ENCODE measurements around the gene ZNF681.

Gene ZNF681

DNA sequence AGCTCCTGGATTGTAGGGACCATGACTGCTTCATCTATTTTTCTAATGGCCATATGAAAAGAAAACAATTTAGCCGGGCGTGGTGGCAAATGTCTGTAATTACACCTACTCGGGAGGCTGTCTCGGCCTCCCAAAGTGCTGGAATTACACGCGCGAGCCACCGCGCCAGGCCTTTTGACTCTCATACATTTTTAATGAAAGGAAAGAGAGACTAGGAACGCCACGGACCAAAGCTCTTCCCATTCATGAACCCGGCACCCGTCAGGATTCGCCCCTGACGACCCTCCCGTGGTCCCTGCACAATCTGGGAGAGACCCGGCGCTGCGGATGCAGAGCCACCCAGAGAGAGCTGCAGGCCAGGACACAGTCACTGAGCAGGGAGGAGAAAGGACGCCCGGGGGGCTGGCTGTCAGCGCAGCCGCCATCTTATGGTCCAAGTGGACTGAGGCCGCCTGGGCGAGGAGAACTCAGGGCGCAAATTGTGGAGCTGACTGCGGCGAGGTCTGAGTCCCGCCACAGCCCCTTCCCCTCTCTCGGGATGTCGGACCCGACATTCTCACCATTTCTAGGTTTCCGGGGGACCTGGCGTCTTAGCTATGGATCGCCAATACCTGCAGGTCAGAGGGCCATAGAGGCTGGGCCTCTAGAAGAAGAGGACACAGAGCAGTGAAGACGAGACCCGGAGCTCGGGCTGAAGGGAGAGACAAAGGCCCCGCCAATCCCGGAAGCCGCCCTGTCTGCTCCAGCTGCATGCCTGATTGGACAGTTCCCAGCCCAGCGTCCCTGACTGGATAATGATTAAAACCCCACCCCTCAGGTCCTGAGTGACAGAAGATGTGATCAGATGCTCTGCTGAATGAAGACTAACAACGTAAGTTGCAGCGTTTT lies at the start of gene ZNF681:
Gene ZNF681 (minus strand): TSS at position 705 of the 888 bp plus-strand sequence. CDS start 142 bp downstream, at position 563.
- peak; percentile 87 for DNase-seq (ENCODE audit: low read depth)
- peak within 1 kb of the TSS; percentile 70 for H3K4me3 ChIP-seq (replicated peaks; ENCODE audit: low read depth, low read length)
- TF ChIP-seq, protein P1, sequence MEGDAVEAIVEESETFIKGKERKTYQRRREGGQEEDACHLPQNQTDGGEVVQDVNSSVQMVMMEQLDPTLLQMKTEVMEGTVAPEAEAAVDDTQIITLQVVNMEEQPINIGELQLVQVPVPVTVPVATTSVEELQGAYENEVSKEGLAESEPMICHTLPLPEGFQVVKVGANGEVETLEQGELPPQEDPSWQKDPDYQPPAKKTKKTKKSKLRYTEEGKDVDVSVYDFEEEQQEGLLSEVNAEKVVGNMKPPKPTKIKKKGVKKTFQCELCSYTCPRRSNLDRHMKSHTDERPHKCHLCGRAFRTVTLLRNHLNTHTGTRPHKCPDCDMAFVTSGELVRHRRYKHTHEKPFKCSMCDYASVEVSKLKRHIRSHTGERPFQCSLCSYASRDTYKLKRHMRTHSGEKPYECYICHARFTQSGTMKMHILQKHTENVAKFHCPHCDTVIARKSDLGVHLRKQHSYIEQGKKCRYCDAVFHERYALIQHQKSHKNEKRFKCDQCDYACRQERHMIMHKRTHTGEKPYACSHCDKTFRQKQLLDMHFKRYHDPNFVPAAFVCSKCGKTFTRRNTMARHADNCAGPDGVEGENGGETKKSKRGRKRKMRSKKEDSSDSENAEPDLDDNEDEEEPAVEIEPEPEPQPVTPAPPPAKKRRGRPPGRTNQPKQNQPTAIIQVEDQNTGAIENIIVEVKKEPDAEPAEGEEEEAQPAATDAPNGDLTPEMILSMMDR (IDR thresholded peaks at IDR 0.05; ENCODE audit: low read length, missing control alignments), result no peak

DNA sequence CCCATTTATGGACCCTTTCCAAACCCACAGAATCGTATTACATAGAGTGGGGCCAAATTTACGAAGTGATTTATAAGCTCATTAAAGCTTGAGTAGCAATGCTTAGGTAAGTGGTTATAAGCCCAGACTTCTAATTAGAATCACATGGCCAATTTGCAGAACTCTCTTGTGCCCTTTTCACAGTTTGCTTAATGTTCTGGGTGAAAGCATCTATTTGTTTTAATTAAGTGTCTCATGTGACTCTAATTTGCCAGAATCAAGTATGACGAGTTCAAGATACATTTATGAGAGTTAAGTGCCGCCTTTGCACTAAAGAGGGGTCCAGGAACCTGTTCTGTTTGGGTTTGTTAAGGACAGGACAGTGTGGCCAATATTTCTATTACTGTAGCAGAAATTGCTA lies 46.0 kb upstream of the ZNF681 start:
- TF ChIP-seq, protein P1 (IDR thresholded peaks at IDR 0.05; ENCODE audit: low read length, missing control alignments), result no peak
- no peak overlapping the region for H3K4me3 ChIP-seq (replicated peaks; ENCODE audit: low read depth, low read length)
- no peak for DNase-seq (ENCODE audit: low read depth)

DNA sequence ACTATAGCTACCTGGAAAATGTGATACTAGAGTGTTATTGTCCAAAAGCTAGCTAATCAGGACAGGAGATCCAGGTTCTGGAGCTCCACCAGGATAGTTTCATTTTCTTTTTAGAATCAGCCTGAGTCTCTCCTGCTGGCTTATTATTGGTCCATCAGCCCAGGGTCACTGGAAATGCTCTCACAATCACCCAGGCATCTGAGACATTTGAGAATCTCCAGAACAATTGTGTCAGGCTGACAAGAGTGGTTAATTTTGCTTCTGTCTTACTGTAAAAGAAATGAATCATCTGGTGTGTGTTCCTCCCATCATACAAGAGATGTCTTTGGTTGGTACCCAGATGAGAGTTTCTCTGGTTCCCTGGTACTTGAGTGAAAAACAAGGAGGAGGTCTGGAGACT lies 43.6 kb upstream of the ZNF681 start:
- no peak for DNase-seq (ENCODE audit: low read depth)
- no peak overlapping the region for H3K4me3 ChIP-seq (replicated peaks; ENCODE audit: low read depth, low read length)
- TF ChIP-seq, protein P1 (IDR thresholded peaks at IDR 0.05; ENCODE audit: low read length, missing control alignments), result no peak

DNA sequence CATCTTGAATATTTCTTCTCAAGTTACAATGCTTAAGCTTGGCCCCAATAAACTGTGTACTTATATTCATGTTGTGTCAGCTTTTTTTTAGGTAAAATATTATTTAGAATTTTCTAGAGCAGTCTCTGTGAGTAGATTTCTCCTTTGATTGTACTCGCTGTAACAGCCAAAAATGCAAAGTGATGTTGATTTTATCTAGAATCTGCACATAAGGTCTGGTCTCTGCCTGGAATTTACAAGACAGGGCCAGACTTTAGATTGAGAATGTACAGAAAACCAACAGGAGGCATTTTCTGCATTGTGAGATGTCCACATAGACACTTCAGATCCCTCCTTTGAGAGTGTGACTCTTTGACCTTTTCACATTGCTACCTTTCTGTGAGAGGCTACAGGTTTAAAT lies 43.1 kb upstream of the ZNF681 start:
- H3K4me3 ChIP-seq (replicated peaks; ENCODE audit: low read depth, low read length), result no peak overlapping the region
- TF ChIP-seq, protein P1 (IDR thresholded peaks at IDR 0.05; ENCODE audit: low read length, missing control alignments), result no peak
- no peak for DNase-seq (ENCODE audit: low read depth)

DNA sequence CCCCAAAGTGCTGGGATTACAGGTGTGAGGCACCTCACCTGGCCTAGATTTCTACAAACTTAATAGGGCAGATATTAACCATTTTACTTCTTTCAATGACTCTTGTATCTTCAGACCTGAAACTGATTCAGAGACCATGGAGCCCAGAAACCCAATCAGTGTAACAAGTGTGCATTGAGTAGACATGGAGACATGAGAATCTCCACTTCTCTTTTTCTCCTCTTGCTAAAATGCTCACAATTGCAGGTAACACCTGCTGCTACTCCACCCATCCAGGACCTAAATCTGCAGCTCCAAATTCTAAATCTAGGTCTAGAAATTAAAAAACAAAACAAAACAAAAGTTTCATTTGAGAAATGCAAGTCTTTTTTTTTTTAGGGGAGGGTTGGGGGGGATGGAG lies 42.2 kb upstream of the ZNF681 start:
- TF ChIP-seq, protein P1 (IDR thresholded peaks at IDR 0.05; ENCODE audit: low read length, missing control alignments), result no peak
- no peak overlapping the region for H3K4me3 ChIP-seq (replicated peaks; ENCODE audit: low read depth, low read length)
- DNase-seq (ENCODE audit: low read depth), result no peak

DNA sequence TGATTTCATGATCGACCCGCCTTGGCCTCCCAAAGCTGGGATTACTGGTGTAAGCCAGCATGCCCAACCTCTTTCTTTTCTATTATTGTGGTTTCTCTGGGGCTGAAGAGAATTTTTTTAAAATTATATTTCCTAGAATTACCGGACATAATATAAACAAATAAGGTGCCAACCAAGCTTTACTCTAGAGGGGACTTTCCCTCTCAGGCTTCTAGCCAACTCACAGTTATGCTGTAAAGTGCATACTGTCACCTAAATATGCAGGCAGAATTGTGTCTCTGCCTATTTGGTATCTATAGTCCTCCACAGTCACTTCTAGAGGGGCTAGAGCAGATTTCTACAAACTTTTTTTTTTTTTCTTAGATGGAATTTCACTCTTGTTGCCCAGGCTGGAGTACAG lies 41.6 kb upstream of the ZNF681 start:
- no peak overlapping the region for H3K4me3 ChIP-seq (replicated peaks; ENCODE audit: low read depth, low read length)
- TF ChIP-seq, protein P1 (IDR thresholded peaks at IDR 0.05; ENCODE audit: low read length, missing control alignments), result no peak
- DNase-seq (ENCODE audit: low read depth), result no peak

DNA sequence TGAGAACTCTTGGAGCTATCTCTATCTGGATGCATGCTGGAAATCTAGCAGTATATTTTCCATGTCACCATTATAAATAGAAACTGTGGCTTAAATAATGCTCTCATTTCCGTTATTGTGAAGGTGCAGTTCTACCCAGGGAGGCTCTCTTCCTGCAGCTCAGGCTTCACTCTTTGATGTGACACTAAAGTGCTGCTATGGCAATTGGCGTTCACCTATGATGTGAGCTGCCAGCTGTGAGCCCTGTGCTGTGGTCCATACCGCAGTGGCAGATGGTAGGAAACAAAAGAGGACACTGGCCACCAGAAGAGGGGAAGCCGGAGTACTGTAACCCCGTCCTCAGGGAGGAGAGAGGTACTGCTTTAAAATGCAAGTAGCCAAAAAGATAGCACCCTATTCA lies 40.6 kb upstream of the ZNF681 start:
- no peak overlapping the region for H3K4me3 ChIP-seq (replicated peaks; ENCODE audit: low read depth, low read length)
- DNase-seq (ENCODE audit: low read depth), result no peak
- TF ChIP-seq, protein P1 (IDR thresholded peaks at IDR 0.05; ENCODE audit: low read length, missing control alignments), result no peak
